ENCODE measurements around the gene NUAK2.
A peak's percentile ranks its signal among the peaks of the same experiment; 100 is the strongest.
"Not testable (repeated sequence)": the region's sequence is repeated elsewhere in the genome, so short reads cannot be mapped to it uniquely, and the experiment has no call there.

NUAK2 gene

GRCh38 chr1:205303247-205303888 lies 18.2 kb downstream of the NUAK2 start:
- H3K4me3 ChIP-seq (ENCODE audit: low read length) = no peak overlapping the region
- DNase-seq (ENCODE audit: low read depth, low spot score) = no peak

- H3K4me3 ChIP-seq (ENCODE audit: low read length) = no peak overlapping the region
- DNase-seq (ENCODE audit: low read depth, low spot score) = no peak
These were observed 19.5 kb downstream of the NUAK2 start for GRCh38 chr1:205301842-205302588.

- no peak overlapping the region for H3K4me3 ChIP-seq (ENCODE audit: low read length)
- DNase-seq (ENCODE audit: low read depth, low spot score) = no peak
These were observed 20.2 kb downstream of the NUAK2 start for GRCh38 chr1:205301205-205301821.

GRCh38 chr1:205300149-205300548 lies 21.4 kb downstream of the NUAK2 start:
- H3K4me3 ChIP-seq (ENCODE audit: low read length) = no peak overlapping the region
- no peak for DNase-seq (ENCODE audit: low read depth, low spot score)

GRCh38 chr1:205298191-205298994 lies 23.2 kb downstream of the NUAK2 start:
- H3K4me3 ChIP-seq (ENCODE audit: low read length) = no peak overlapping the region
- no peak for DNase-seq (ENCODE audit: low read depth, low spot score)

GRCh38 chr1:205297546-205298177 lies 23.9 kb downstream of the NUAK2 start:
- not testable (repeated sequence) for H3K4me3 ChIP-seq (ENCODE audit: low read length); DNase-seq (ENCODE audit: low read depth, low spot score)

GRCh38 chr1:205296154-205296553 lies 25.4 kb downstream of the NUAK2 start:
- no peak overlapping the region for H3K4me3 ChIP-seq (ENCODE audit: low read length)
- DNase-seq (ENCODE audit: low read depth, low spot score) = no peak

GRCh38 chr1:205294934-205295333 lies 26.6 kb downstream of the NUAK2 start:
- no peak overlapping the region for H3K4me3 ChIP-seq (ENCODE audit: low read length)
- no peak for DNase-seq (ENCODE audit: low read depth, low spot score)

GRCh38 chr1:205294175-205294917 lies 27.2 kb downstream of the NUAK2 start:
- no peak overlapping the region for H3K4me3 ChIP-seq (ENCODE audit: low read length)
- no peak for DNase-seq (ENCODE audit: low read depth, low spot score)

GRCh38 chr1:205293350-205294074 lies 28.0 kb downstream of the NUAK2 start:
- no peak overlapping the region for H3K4me3 ChIP-seq (ENCODE audit: low read length)
- no peak for DNase-seq (ENCODE audit: low read depth, low spot score)

GRCh38 chr1:205291596-205291995 lies 29.9 kb downstream of the NUAK2 start:
- DNase-seq (ENCODE audit: low read depth, low spot score) = no peak
- no peak overlapping the region for H3K4me3 ChIP-seq (ENCODE audit: low read length)

- no peak overlapping the region for H3K4me3 ChIP-seq (ENCODE audit: low read length)
- DNase-seq (ENCODE audit: low read depth, low spot score) = peak; percentile 91
These were observed 33.6 kb downstream of the NUAK2 start for GRCh38 chr1:205287767-205288559.

GRCh38 chr1:205287076-205287475 lies 34.5 kb downstream of the NUAK2 start:
- H3K4me3 ChIP-seq (ENCODE audit: low read length) = no peak overlapping the region
- no peak for DNase-seq (ENCODE audit: low read depth, low spot score)

GRCh38 chr1:205286335-205286950 lies 35.1 kb downstream of the NUAK2 start:
- no peak overlapping the region for H3K4me3 ChIP-seq (ENCODE audit: low read length)
- peak; percentile 63 for DNase-seq (ENCODE audit: low read depth, low spot score)

GRCh38 chr1:205285381-205286101 lies 36.0 kb downstream of the NUAK2 start:
- peak; percentile 76 for DNase-seq (ENCODE audit: low read depth, low spot score)
- H3K4me3 ChIP-seq (ENCODE audit: low read length) = peak overlapping the region; percentile 20
